Measurements from ENCODE around the gene TMCC1.

GRCh38 chr3:129598484-129598883 is 295.0 kb downstream of the TMCC1 start:
- TF ChIP-seq CTCF (IDR thresholded peaks at IDR 0.05) (no peak), POLR2A (IDR thresholded peaks at IDR 0.05) (no peak)
